GM19328 (cell line): Measurements from ENCODE around the gene STX18.
A peak's percentile ranks its signal among the peaks of the same experiment; 100 is the strongest.
"Not testable (repeated sequence)": the region's sequence is repeated elsewhere in the genome, so short reads cannot be mapped to it uniquely, and the experiment has no call there.

Source experiments
- ATAC-seq: cut with Tn5 transposase; IDR thresholded peaks from one replicate; pipeline ENCODE4 v1.9.1; 2021; ENCODE audit warnings: mild to moderate bottlenecking, moderate library complexity; ENCODE audit not compliant: unreplicated experiment

The STX18 gene

DNA sequence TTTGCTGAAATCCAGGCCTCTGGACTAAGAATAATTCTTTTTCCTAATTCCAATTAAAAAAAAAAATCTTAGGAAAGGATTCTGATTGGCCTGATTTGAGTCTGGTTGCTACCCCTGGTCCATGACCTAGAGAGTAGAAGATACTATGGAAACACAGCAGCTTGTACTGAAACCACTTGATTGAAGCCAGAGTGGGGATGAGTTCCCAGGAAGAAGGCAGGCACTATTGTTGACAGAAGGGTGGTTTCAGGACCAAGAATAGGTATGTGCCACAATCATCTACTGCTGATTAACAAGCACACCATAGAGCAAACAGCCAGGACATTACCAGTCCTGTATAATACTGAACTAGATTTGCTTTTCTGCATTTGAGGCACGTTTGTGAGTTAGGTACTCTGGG lies 29.6 kb downstream of the STX18 start:
- no peak for ATAC-seq

DNA sequence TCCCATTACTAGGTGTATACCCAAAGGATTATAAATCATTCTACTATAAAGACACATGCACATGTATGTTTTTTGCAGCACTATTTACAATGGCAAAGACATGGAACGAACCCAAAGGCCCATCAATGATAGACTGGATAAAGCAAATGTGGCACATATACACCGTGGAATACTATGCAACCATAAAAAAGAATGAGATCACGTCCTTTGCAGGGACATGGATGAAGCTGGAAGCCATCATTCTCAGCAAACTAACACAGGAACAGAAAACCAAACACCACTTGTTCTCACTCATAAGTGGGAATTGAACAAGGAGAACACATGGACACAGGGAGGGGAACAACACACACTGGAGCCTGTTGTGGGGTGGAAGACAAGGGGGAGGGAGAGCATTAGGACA lies 31.2 kb downstream of the STX18 start:
- not testable (repeated sequence) for ATAC-seq

DNA sequence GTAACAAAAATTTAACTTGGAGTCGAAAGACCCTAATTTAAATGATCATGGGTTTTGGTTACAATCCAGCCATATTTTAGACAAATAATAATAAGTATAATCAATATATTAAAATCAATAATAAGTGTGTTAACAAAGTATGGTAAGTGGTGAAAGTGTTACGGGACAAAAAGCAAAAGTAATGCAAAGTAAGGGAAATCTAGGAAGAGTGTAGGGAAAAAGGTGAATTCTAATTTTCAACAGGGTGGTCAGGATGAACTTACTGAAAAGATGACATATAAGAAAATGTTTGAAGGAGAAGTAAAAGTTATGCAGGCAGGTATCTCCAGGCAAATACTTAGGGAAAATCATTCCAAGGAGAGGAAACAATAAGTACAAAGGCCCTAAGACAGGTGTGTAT lies 32.3 kb downstream of the STX18 start:
- ATAC-seq, result no peak

GRCh38 chr4:4507923-4508322 lies 33.9 kb downstream of the STX18 start:
- no peak for ATAC-seq

DNA sequence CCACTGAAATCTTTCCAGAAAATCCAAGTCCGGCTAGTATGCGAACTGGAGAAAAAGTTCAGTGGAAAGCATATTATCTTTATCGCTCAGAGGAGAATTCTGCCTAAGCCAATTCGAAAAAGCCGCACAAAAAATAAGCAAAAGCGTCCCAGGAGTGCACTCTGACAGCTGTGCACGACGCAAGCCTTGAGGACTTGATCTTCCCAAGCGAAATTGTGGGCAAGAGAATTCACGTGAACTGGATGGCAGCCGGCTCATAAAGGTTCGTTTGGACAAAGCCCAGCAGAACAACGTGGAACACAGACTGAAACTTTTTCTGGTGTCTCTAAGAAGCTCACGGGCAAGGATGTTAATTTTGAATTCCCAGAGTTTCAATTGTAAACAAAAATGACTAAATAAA lies 34.4 kb downstream of the STX18 start:
- ATAC-seq, result no peak

DNA sequence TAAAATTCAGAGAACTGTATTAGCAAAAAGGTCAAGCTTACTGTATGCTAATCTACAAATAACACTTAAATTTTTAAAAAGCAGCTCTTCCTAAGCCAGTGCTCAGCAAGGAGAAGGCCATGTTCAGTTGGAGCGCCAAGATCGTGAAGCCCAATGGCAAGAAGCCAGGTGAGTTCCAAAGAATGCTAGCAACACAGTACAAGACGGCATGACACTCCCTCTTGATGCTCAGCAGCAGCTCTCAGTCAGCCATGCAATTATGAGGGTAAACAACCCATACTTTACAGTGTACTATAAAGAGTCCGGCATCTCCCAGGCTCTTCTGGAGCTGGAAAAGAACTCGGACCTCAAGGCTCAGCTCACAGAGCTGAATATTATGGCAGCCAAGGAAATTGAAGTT lies 34.9 kb downstream of the STX18 start:
- ATAC-seq, result no peak

DNA sequence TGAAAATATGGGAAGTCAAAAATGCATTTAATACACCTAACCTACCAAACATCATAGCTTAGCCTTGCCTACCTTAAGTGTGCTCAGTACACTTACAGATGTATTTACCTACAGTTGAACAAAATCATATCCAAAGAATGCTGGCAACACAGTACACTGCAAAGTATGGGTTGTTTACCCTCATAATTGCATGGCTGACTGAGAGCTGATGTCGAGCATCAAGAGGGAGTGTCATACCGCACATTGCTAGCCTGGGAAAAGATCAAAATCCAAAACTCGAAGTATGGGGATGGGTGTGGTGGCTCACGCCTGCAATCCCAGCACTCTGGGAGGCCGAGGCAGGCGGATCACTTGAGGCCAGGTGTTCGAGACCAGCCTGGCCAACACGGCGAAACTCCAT lies 36.6 kb downstream of the STX18 start:
- ATAC-seq, result not testable (repeated sequence)

- no peak for ATAC-seq
Measured at GRCh38 chr4:4504783-4505182, 37.1 kb downstream of the STX18 start.

DNA sequence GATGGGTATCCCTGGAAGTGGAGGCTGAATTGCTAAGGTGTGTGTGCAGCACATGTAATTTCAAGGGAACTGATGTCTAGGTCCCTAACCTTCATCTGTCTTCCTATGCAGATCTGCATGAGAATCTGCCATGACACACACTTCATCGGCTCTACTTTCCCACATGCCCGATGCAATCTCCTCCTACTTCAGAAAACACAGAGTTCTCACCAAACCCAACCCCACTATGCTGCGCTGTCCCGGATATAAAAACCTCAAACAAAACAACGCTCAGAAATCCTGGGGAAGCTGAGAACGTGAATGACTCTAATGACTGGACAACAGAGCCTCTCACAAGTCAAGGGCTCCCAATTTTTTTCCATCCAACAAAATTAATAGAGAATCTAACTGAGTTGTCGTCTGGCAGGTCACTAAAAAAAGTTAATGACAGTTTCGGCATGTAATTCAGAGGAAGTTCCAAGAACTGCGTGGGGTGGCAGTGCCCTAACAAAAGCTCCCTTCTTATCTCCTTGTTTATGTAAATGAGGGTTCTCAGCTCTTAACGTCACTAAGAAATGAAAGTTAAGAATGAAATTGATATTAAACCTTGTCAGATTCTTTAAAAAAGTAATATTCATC lies 39.0 kb downstream of the STX18 start:
- no peak for ATAC-seq

DNA sequence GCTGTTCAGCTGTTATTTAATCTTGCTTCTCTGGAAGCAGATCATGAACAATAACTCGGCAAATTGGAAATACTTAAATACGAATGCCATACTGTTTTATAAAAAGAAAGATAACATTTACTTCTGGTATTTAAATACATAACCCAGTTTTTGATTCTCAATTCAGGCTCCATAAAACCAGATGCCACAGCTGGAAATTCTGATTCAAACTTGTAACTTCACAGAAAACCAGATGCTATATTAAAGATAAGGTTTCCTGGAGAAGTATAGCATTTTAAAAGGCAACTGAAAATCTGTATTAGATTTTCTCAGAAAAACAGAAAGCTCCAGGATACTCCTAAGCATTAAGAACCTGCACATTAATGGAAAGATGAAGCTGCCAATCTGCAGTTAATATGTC lies 40.2 kb downstream of the STX18 start:
- no peak for ATAC-seq

DNA sequence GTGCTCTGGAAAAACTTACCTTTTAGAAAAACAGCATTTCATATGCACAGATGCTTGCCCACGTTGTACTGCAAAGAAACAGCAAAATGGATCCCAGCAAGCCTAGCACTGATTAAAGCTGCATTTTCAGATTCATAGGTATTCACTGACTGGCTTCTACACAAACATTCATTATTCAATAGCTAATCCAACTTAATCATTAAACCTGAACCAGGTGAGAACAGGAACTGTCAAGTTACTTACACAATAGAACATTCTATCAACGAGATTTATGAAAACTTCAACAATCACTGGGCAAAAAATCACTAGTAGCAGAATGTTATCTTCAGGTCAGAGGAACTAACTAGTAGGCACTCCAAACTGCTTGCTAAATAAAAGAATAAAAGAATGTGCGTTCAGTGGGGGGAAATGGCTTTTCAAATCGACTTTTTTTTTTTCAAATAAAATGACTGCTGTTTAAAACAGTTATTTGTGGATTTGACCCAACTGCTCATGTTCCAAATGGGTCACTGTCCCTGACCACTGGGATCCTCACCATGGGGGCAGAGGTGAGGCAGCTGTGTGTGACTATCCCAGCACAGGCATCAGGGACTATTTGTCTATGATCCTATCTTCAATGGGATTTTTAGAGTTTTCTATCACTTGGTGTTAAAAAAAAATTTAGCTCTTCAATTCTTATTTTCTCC lies 42.3 kb downstream of the STX18 start:
- ATAC-seq, result no peak

GRCh38 chr4:4496592-4497372 lies 45.1 kb downstream of the STX18 start:
- no peak for ATAC-seq

GRCh38 chr4:4494882-4495281 lies 47.0 kb downstream of the STX18 start:
- ATAC-seq, result no peak

- ATAC-seq, result peak; percentile 72
Measured at GRCh38 chr4:4492161-4492847, 49.5 kb downstream of the STX18 start.

GRCh38 chr4:4491396-4491893 lies 50.4 kb downstream of the STX18 start:
- ATAC-seq, result no peak

DNA sequence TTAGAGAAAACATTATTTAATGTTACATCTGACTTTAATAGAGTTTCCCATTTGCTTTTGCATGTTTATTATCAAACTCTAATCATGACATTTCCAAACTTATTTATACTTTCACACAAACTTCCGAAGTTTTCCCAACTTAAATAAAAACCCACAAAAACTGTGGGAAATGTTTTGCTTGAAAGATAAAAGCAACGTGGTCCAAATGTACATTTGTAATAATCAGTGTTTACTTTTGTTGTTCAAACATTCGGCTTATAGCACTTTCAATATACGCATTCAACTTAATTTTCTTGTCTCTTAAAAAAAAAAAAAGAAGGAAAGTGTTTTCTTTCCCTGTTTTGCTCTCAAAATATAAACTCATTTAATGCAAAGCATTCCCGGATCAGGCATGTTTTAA lies 51.0 kb downstream of the STX18 start:
- no peak for ATAC-seq

DNA sequence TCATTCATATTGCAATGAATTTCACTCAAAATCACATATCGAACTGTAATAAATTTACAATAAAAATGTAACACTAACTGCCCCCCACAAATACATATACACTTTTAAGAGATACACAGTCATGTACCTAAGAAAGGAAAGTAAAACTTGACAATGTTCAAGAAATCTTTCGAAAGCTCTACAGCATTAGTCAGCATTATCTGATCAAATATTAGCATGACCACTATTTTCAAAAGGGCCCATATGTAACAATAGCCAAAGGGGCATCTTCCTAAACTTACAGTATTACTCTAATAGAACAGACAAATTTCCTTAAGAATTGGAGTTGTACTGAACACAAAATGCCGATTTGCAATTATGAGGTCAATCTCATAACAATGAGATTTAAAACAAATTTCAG lies 51.8 kb downstream of the STX18 start:
- no peak for ATAC-seq

DNA sequence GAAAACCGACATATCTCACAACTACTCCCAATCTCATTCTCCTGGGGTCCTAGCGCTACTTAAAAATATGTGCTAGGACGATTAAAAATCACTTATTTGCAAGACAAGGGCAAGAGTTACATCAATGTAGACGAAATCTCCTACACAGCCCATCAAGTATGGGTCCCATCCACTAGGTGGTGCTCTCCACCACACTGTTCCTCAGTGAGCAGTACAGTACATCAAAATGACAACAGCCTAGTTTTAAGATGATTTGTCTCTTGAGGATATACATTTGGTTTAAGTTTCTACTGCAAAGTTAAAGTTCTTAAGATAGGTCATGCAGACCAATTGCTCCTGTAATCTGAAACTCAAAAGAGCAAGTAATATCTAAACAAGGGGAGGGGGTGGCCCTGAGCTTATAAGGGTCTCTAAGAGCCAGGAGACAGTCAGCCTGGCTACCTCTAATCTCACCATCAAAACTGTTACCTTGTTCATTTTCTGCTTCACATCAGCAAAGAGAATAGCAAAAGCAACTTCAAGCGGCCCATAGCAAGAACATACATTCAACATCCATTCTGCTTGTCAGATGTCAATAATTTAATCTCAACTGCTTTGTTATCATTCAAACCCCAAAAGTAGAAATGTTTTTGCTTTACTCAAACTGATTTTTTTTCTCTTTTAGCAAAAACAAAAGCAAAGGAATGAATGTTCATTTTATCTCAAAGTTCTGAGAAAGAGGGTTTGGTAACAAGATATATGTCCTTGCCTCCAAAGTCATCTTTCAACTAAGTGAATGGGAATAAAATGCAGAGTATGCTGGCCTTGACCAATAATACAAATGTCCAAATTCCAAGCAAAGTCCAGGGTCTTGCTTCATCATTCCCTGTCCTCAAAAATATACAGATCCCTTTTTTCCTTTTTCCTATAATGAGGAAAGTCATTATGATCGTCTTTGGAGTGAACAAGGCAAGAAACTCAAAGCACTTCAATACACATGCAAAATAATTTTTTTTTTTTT lies 53.1 kb downstream of the STX18 start:
- peak; percentile 55 for ATAC-seq

GRCh38 chr4:4486969-4487368 lies 54.9 kb downstream of the STX18 start:
- ATAC-seq, result no peak

DNA sequence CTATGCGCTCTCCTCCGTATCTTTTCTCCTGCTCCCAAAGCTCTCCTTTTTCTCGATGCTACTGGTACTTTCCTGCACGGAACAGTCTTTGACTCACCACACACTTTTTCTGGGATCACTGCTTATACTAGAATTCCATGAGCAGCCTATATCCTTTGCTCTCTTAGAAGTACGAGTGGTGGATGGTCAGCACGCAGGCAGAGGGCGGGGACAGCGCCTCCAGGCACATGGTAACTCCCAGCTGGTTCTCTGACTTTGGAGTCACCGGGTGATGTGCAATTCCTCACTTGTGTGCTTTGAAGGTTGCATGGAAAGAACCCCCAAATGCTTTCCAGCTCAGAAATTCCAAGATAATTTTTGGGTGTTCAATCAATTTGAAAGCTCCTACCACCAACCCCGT lies 56.0 kb downstream of the STX18 start:
- ATAC-seq, result no peak
